Glomerular visceral epithelial cell (primary cell): ENCODE data around the gene CLDN17.

Source experiments
- DNase-seq: peaks from one replicate; pipeline ENCODE4 v3.0.0-alpha.2; 2016; ENCODE audit errors: extremely low spot score

The CLDN17 gene

GRCh38 chr21:30166705-30167104 is at the start of gene CLDN17:
Gene CLDN17, minus strand, starts transcription at chr21:30166805. Its CDS starts 188 bp downstream, at chr21:30166617.
- no peak for DNase-seq

- DNase-seq = no peak
These were observed 49.6 kb upstream of the CLDN17 start, which contains the start of gene CLDN8 for GRCh38 chr21:30216041-30216723. Gene CLDN8, minus strand, starts transcription at chr21:30216097. Its CDS starts 172 bp downstream, at chr21:30215925.

- no peak for DNase-seq
These were observed 44.5 kb upstream of the CLDN17 start for GRCh38 chr21:30211071-30211470.

- DNase-seq = no peak
These were observed 43.0 kb upstream of the CLDN17 start for GRCh38 chr21:30209601-30210000.

- no peak for DNase-seq
These were observed 40.6 kb upstream of the CLDN17 start for GRCh38 chr21:30207252-30207579.

GRCh38 chr21:30206551-30207251 is 40.1 kb upstream of the CLDN17 start:
- DNase-seq = no peak

GRCh38 chr21:30200000-30200399 is 33.4 kb upstream of the CLDN17 start:
- DNase-seq = no peak

- no peak for DNase-seq
These were observed 28.2 kb upstream of the CLDN17 start for GRCh38 chr21:30194701-30195299.

GRCh38 chr21:30193201-30193600 is 26.6 kb upstream of the CLDN17 start:
- no peak for DNase-seq

GRCh38 chr21:30190554-30190953 is 23.9 kb upstream of the CLDN17 start:
- no peak for DNase-seq

GRCh38 chr21:30189773-30190172 is 23.2 kb upstream of the CLDN17 start:
- DNase-seq = no peak

GRCh38 chr21:30186242-30186641 is 19.6 kb upstream of the CLDN17 start:
- no peak for DNase-seq

GRCh38 chr21:30168086-30168485 is 1.5 kb upstream of the CLDN17 start:
- no peak for DNase-seq

GRCh38 chr21:30166171-30166570 is 434 bp downstream of the CLDN17 start:
- DNase-seq = no peak

- DNase-seq = no peak
These were observed 1.8 kb downstream of the CLDN17 start for GRCh38 chr21:30164796-30165195.

- DNase-seq = no peak
These were observed 12.8 kb downstream of the CLDN17 start for GRCh38 chr21:30153697-30154340.

- no peak for DNase-seq
These were observed 13.8 kb downstream of the CLDN17 start for GRCh38 chr21:30152792-30153191.

GRCh38 chr21:30148906-30149305 is 17.7 kb downstream of the CLDN17 start:
- no peak for DNase-seq

- DNase-seq = no peak
These were observed 19.9 kb downstream of the CLDN17 start for GRCh38 chr21:30146558-30147282.

- no peak for DNase-seq
These were observed 28.1 kb downstream of the CLDN17 start for GRCh38 chr21:30138483-30138882.

GRCh38 chr21:30129246-30129645 is 37.4 kb downstream of the CLDN17 start:
- DNase-seq = no peak

- no peak for DNase-seq
These were observed 40.0 kb downstream of the CLDN17 start for GRCh38 chr21:30126576-30126975.
